Testis (tissue), 3 donors: ENCODE results near the gene KIF26B. TPM values are rescaled to one million over a fixed set of nuclear protein-coding genes. Genes with fewer than 3 reads are reported as not detected.
"Not testable (repeated sequence)": the region's sequence is repeated elsewhere in the genome, so short reads cannot be mapped to it uniquely, and the experiment has no call there.

Experiments used
- DNase-seq: peaks from one replicate; pipeline ENCODE4 v3.0.0-alpha.2; 2019
- H3K27ac ChIP-seq, 2 donors: fragments of 200-600 bp; sonication (generic); one replicate each; pipeline ENCODE4 v1.5.1; 2019
- H3K27me3 ChIP-seq: fragments of 200-600 bp; sonication (generic); one replicate; pipeline ENCODE4 v1.5.1; 2019
- H3K36me3 ChIP-seq: fragments of 200-600 bp; sonication (generic); one replicate; pipeline ENCODE4 v1.5.1; 2017; ENCODE audit warnings: low read depth; ENCODE audit errors: missing control alignments
- H3K4me1 ChIP-seq: fragments of 200-600 bp; sonication (generic); one replicate; pipeline ENCODE4 v1.5.1; 2019
- H3K4me3 ChIP-seq, 2 donors: fragments of 200-600 bp; sonication (generic); one replicate each; pipeline ENCODE4 v1.5.1; 2017 to 2019
- H3K9me3 ChIP-seq: fragments of 200-600 bp; sonication (generic); one replicate; pipeline ENCODE4 v1.5.1; 2017
- POLR2A ChIP-seq: fragments of 450-650 bp; IDR thresholded peaks from one replicate; pipeline ENCODE4 v1.6.1; 2017; ENCODE audit warnings: antibody characterized with exemption, mild to moderate bottlenecking, moderate library complexity
- WGBS, 2 donors: methylation state at CpG; one replicate each; pipeline ENCODE4 v1.1.5; 2018; 5-methylcytosine and 5-hydroxymethylcytosine counted together
- intact Hi-C: fragments of 100-400 bp; cut with DNase I; formaldehyde crosslinking; loops from one replicate; pipeline ENCODE4 v1.15.1; 2023; ENCODE audit warnings: low total_unique reads
- polyA plus RNA-seq: library from polyadenylated mRNA; stranded (reverse); fragments of 350-450 nt; fragmentation: Illumina TruSeq; extraction: RNeasy Lipid Tissue Mini Kit (QIAGEN cat#74804); gene quantifications from one replicate; pipeline ENCODE4 v1.2.3, GENCODE V29; 2014; ENCODE audit warnings: low read depth, low replicate concordance; ENCODE audit not compliant: insufficient read depth
- total RNA-seq, 2 donors: library from RNA; depleted of rRNA; stranded (reverse); fragments of >200 nt; gene quantifications; one replicate each; pipeline ENCODE4 v1.2.3, GENCODE V29; 2016
- TF ChIP-seq, protein P1 (sequence below), 3 experiments: fragments of 450-650 bp in 2 of 3; fragments of 200-600 bp in 1 of 3; sonication (generic) in 1 of 3; IDR thresholded peaks; one replicate each; pipeline ENCODE4 v1.5.1; 2016 to 2019; ENCODE audit warnings: antibody characterized with exemption in 3 of 3, mild to moderate bottlenecking in 2 of 3, moderate library complexity in 1 of 3

KIF26B gene
- total and polyA plus RNA-seq, 3 donors from 2014 or later: 3.0 to 4.8 (median 3.1) TPM

DNA sequence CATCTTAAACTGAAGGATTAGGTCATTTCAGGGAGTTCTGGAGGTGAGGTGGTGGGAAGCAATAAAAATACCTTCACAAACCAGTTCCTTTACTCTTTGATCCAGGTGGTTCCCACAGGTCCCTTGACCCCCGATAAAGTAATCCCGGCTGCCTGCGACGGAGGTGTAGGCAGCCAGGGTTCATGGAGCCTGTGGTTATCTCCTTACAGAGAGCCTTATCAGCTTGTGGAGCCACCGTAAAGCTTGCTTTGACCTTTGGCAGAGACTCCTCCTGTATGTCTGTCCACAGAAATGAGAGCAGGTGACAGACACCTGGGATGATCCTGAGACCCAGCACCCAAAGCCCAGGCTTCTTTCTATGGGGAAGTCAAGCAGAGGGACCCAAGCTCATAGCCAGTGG, 243.4 kb downstream of the KIF26B start:
- 82 to 89% methylated on average over 5 of the region's 5 CpGs for WGBS, 2 donors
- Histone ChIP-seq H3K27ac (no peak overlapping the region), H3K27me3 (no peaks in the 10 kb centered on the region), H3K4me1 (no peaks in the 10 kb centered on the region), H3K9me3 (no peaks in the 10 kb centered on the region), H3K4me3 (no peak overlapping the region), H3K36me3 (no peaks in the 10 kb centered on the region)
- DNase-seq: no peak
- intact Hi-C loops: no loop called here
- TF ChIP-seq POLR2A: no peak
- TF ChIP-seq, protein P1, sequence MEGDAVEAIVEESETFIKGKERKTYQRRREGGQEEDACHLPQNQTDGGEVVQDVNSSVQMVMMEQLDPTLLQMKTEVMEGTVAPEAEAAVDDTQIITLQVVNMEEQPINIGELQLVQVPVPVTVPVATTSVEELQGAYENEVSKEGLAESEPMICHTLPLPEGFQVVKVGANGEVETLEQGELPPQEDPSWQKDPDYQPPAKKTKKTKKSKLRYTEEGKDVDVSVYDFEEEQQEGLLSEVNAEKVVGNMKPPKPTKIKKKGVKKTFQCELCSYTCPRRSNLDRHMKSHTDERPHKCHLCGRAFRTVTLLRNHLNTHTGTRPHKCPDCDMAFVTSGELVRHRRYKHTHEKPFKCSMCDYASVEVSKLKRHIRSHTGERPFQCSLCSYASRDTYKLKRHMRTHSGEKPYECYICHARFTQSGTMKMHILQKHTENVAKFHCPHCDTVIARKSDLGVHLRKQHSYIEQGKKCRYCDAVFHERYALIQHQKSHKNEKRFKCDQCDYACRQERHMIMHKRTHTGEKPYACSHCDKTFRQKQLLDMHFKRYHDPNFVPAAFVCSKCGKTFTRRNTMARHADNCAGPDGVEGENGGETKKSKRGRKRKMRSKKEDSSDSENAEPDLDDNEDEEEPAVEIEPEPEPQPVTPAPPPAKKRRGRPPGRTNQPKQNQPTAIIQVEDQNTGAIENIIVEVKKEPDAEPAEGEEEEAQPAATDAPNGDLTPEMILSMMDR (IDR thresholded peaks at IDR 0.05): no peak

DNA sequence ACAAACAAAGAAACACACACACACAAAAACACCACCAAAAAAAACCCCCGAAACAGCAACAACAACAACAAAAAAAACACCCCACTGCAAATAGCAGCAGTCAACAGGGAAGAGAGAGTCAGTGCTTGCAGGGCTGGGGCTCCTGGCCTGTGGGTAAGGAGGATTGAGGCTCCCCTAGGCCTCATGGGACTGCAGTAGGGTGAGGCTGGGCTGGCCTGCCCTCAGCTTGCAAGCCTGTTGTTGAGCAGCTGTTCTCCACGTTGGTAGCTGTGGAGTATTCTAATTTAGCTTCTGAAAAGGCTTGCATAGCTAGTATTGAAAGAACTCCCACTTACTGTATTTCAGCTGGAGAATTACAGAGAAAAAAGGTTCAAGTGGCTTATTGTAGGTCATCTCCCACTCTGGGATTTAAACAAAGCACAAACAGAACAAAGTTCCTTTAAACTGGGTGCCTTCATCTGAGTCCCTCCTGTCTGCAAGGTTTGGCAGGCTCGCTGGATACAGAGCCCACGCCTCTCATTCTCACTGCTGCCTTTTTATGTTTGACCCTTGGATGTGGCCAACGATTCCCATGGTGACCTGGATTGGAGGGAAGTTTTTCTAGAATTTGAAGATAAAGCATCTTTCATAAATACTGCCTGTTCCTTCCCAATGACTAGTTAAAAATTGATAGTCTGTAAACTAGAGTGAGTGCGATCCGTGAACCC, 247.2 kb downstream of the KIF26B start:
- Histone ChIP-seq H3K36me3 (no peaks in the 10 kb centered on the region), H3K27ac (no peak overlapping the region), H3K4me3 (no peak overlapping the region), H3K27me3 (no peaks in the 10 kb centered on the region), H3K9me3 (no peaks in the 10 kb centered on the region), H3K4me1 (no peaks in the 10 kb centered on the region)
- WGBS, 2 donors: 78 to 86% methylated on average over 7 of the region's 7 CpGs
- intact Hi-C loops: no loop called here
- no peak for TF ChIP-seq POLR2A
- TF ChIP-seq, protein P1 (IDR thresholded peaks at IDR 0.05): no peak
- no peak for DNase-seq

DNA sequence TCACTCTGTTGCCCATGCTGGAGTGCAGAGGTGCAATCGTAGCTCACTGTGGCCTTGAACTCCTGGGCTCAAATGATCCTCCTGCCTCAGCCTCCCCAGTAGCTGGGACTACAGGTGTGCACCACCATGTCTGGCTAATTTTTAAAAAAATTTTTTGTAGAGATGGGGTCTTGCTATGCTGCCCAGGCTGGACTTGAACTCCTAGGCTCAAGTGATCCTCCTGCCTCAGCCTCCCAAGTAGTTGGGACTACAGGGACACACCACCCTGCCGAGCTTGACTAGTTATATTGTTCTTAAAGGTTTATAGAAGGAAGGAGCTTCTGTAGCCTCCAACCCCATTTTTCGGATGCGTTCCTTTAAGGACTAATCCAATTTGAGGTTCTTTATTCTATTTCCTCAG, 248.2 kb downstream of the KIF26B start:
- H3K4me1 ChIP-seq, H3K4me3 ChIP-seq, intact Hi-C loops, H3K36me3 ChIP-seq, H3K9me3 ChIP-seq, H3K27ac ChIP-seq, H3K27me3 ChIP-seq, DNase-seq: not testable (repeated sequence)
- WGBS, 2 donors: 92% methylated on average over 4 of the region's 4 CpGs

DNA sequence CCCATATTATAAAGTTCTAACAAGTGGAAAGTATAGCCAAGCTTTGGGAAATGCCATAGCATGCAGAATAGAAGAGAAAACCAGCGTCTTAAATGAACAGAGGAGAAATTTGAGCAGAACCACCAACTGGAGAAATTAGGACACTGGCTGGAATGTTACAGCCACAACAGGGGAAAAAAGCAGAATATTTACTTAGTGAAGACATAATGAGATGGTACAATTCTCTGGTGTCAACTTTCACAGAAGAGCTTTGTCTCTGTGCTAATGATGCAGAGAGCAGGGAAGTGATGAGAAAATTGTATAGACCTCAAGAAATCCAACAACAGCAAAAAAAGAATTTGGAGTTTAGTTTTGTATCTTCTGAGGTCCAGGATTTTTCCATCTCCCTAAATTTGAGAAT, 249.7 kb downstream of the KIF26B start:
- H3K9me3 ChIP-seq: no peaks in the 10 kb centered on the region
- no peaks in the 10 kb centered on the region for H3K4me1 ChIP-seq
- H3K36me3 ChIP-seq: no peaks in the 10 kb centered on the region
- H3K27me3 ChIP-seq: no peaks in the 10 kb centered on the region
- WGBS, 2 donors: 64 to 92% methylated on average over 1 of the region's 1 CpG
- no peak overlapping the region for H3K4me3 ChIP-seq
- no peak for TF ChIP-seq POLR2A
- TF ChIP-seq, protein P1 (IDR thresholded peaks at IDR 0.05): no peak
- DNase-seq: no peak
- intact Hi-C loops: no loop called here
- no peak overlapping the region for H3K27ac ChIP-seq

DNA sequence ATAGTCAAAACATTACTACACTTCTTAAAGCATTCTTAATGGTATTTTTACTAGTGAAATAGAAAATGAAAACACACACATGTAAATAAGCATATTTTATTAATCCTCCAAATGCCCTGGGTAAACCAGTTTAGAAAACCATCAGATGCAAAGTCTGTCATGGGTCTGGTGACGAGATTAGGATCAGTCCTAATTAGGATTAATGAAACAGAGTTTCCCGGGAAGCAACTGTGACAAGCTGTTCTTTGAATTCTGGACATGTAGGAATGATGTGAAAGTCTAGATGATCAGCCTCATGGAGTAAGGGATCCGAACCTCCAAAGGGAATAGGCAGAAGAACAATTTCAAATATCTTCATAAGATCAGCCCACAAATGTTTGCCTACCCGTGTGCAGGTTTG, 250.2 kb downstream of the KIF26B start:
- Histone ChIP-seq H3K9me3 (no peaks in the 10 kb centered on the region), H3K4me1 (no peaks in the 10 kb centered on the region), H3K36me3 (no peaks in the 10 kb centered on the region), H3K4me3 (no peak overlapping the region), H3K27me3 (no peaks in the 10 kb centered on the region), H3K27ac (no peak overlapping the region)
- intact Hi-C loops: no loop called here
- TF ChIP-seq POLR2A: no peak
- TF ChIP-seq, protein P1 (IDR thresholded peaks at IDR 0.05): no peak
- DNase-seq: no peak
- WGBS, 2 donors: 84% methylated on average over 4 of the region's 4 CpGs
